Measurements from ENCODE around the gene RAPGEF4. TPM values are rescaled to one million over a fixed set of nuclear protein-coding genes. Genes with fewer than 3 reads are reported as not detected.

The RAPGEF4 gene
- total and polyA plus RNA-seq, 9 of the 15 experiments (the other 6 are each of a cell fraction or from before 2014, with no cell fraction given), result 0.04 to 0.33 (median 0.13) TPM; not detected in 6

DNA sequence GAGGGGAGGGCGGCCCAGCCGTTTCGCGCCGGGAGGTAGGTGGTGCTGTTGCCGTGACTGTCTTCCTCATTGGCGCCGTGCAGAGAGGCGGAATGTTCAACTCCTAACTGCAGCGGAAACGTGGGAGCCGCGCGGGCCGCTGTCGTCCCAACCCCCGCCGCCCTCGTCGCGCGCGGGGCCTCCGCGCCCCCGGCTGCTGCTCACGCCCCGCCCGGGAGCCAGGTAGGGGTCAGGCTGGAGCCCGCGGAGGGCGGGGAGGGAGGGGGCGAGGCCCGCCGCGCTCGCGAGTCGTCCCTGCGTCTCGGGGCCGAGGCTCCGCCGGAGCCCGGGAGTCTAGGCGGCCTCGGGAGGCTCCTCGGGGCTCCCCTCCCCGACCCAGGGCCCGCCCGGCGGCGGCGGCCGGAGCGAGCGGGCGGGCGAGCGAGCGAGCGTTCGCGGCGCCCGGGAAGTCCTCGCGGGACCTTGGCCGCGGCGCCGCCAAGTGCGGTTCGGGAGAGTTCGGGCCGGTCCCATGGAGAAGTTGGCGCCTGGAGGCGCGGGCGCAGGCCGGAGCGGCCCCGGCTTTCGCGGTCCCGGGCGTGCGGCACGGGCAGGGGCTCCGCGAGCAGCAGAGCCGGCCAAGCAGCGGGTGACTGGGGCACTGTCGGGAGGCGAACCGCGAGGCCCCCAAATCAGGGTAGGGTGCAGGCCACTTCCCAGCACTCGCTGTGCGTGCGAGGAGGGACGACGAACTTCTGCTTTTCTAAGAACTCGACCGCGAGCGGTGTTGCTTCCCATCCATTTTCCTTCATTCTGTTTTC lies 340.3 kb downstream of the RAPGEF4 start, which contains the start of gene MAP3K20 (continued):
- TF ChIP-seq, protein P1, sequence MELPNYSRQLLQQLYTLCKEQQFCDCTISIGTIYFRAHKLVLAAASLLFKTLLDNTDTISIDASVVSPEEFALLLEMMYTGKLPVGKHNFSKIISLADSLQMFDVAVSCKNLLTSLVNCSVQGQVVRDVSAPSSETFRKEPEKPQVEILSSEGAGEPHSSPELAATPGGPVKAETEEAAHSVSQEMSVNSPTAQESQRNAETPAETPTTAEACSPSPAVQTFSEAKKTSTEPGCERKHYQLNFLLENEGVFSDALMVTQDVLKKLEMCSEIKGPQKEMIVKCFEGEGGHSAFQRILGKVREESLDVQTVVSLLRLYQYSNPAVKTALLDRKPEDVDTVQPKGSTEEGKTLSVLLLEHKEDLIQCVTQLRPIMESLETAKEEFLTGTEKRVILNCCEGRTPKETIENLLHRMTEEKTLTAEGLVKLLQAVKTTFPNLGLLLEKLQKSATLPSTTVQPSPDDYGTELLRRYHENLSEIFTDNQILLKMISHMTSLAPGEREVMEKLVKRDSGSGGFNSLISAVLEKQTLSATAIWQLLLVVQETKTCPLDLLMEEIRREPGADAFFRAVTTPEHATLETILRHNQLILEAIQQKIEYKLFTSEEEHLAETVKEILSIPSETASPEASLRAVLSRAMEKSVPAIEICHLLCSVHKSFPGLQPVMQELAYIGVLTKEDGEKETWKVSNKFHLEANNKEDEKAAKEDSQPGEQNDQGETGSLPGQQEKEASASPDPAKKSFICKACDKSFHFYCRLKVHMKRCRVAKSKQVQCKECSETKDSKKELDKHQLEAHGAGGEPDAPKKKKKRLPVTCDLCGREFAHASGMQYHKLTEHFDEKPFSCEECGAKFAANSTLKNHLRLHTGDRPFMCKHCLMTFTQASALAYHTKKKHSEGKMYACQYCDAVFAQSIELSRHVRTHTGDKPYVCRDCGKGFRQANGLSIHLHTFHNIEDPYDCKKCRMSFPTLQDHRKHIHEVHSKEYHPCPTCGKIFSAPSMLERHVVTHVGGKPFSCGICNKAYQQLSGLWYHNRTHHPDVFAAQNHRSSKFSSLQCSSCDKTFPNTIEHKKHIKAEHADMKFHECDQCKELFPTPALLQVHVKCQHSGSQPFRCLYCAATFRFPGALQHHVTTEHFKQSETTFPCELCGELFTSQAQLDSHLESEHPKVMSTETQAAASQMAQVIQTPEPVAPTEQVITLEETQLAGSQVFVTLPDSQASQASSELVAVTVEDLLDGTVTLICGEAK (IDR thresholded peaks at IDR 0.05), result no peak
- TF ChIP-seq, protein P1 (CRISPR knock-in tag; IDR thresholded peaks at IDR 0.05), result no peak
- peak; percentile 70 for TF ChIP-seq CXXC5 (CRISPR knock-in tag; IDR thresholded peaks at IDR 0.05)
- no peak for TF ChIP-seq ASH1L (IDR thresholded peaks at IDR 0.05; ENCODE audit: borderline replicate concordance, low read depth, partially characterized antibody)
- TF ChIP-seq U2AF2 (optimal IDR thresholded peaks at IDR 0.05; ENCODE audit: low read depth, low read length), result no peak
- no peak for TF ChIP-seq ZNF436 (CRISPR knock-in tag; IDR thresholded peaks at IDR 0.05)
- no peak for TF ChIP-seq PRMT5 (CRISPR knock-in tag; IDR thresholded peaks at IDR 0.05)
- peak in 1 of 2 experiments; percentile 62; a peak in 1 of 4 replicates for TF ChIP-seq SIN3A (IDR thresholded peaks at IDR 0.05; ENCODE audit: borderline replicate concordance in 2 of 2, control insufficient read depth in 1 of 2, low read depth in 2 of 2, low read length in 2 of 2)
- peak; percentile 52 for TF ChIP-seq HNRNPLL (IDR thresholded peaks at IDR 0.05; ENCODE audit: low read depth, low read length, poor library complexity, severe bottlenecking)
- no peak for TF ChIP-seq THRAP3 (IDR thresholded peaks at IDR 0.05; ENCODE audit: borderline replicate concordance)
- peak; percentile 41 for TF ChIP-seq GABPB1 (CRISPR knock-in tag; IDR thresholded peaks at IDR 0.05)
- TF ChIP-seq BRD4 (IDR thresholded peaks at IDR 0.05), result peak; percentile 45; the same call in 1 of the 2 replicates
- TF ChIP-seq, protein P2, sequence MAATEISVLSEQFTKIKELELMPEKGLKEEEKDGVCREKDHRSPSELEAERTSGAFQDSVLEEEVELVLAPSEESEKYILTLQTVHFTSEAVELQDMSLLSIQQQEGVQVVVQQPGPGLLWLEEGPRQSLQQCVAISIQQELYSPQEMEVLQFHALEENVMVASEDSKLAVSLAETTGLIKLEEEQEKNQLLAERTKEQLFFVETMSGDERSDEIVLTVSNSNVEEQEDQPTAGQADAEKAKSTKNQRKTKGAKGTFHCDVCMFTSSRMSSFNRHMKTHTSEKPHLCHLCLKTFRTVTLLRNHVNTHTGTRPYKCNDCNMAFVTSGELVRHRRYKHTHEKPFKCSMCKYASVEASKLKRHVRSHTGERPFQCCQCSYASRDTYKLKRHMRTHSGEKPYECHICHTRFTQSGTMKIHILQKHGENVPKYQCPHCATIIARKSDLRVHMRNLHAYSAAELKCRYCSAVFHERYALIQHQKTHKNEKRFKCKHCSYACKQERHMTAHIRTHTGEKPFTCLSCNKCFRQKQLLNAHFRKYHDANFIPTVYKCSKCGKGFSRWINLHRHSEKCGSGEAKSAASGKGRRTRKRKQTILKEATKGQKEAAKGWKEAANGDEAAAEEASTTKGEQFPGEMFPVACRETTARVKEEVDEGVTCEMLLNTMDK (IDR thresholded peaks at IDR 0.05; ENCODE audit: borderline replicate concordance, insufficient read depth, low read depth, low read length, poor library complexity, severe bottlenecking), result no peak
- TF ChIP-seq MYC (IDR thresholded peaks at IDR 0.05; ENCODE audit: low read depth, low read length), result peak; percentile 59
- TF ChIP-seq MYC (CRISPR knock-in tag; IDR thresholded peaks at IDR 0.05; ENCODE audit: borderline replicate concordance, low read depth), result no peak

All from K562 (cell line).